ENCODE data around the gene ZNF511.
A peak's percentile ranks its signal among the peaks of the same experiment; 100 is the strongest.

Gene ZNF511

GRCh38 chr10:133355991-133356390 lies 47.3 kb downstream of the ZNF511 start:
- no peak for TF ChIP-seq CTCF (IDR thresholded peaks at IDR 0.05; ENCODE audit: control insufficient read depth, insufficient read depth, low read depth, low read length, missing control alignments)
- H3K4me3 ChIP-seq (ENCODE audit: control insufficient read depth, low read depth, low read length): no peak overlapping the region
- DNase-seq (ENCODE audit: low read depth): no peak

- no peak for TF ChIP-seq CTCF (IDR thresholded peaks at IDR 0.05; ENCODE audit: control insufficient read depth, insufficient read depth, low read depth, low read length, missing control alignments)
- H3K4me3 ChIP-seq (ENCODE audit: control insufficient read depth, low read depth, low read length): peak overlapping the region; percentile 35
- DNase-seq (ENCODE audit: low read depth): no peak
These were observed 48.0 kb downstream of the ZNF511 start for GRCh38 chr10:133356549-133357284.

- DNase-seq (ENCODE audit: low read depth): no peak
- peak within 1 kb of the TSS; percentile 35 for H3K4me3 ChIP-seq (ENCODE audit: control insufficient read depth, low read depth, low read length)
- TF ChIP-seq CTCF (IDR thresholded peaks at IDR 0.05; ENCODE audit: control insufficient read depth, insufficient read depth, low read depth, low read length, missing control alignments): no peak
These were observed 48.8 kb downstream of the ZNF511 start, which contains the start of gene FUOM for GRCh38 chr10:133357285-133358161. TSS of gene FUOM (minus strand) at chr10:133358019. CDS start at chr10:133358007, 12 bp downstream.

GRCh38 chr10:133358162-133358924 lies 49.6 kb downstream of the ZNF511 start:
- no peak overlapping the region for H3K4me3 ChIP-seq (ENCODE audit: control insufficient read depth, low read depth, low read length)
- no peak for TF ChIP-seq CTCF (IDR thresholded peaks at IDR 0.05; ENCODE audit: control insufficient read depth, insufficient read depth, low read depth, low read length, missing control alignments)
- DNase-seq (ENCODE audit: low read depth): no peak

- TF ChIP-seq CTCF (IDR thresholded peaks at IDR 0.05; ENCODE audit: control insufficient read depth, insufficient read depth, low read depth, low read length, missing control alignments): no peak
- no peak overlapping the region for H3K4me3 ChIP-seq (ENCODE audit: control insufficient read depth, low read depth, low read length)
- DNase-seq (ENCODE audit: low read depth): no peak
These were observed 50.2 kb downstream of the ZNF511 start for GRCh38 chr10:133358925-133359310.

GRCh38 chr10:133359554-133359971 lies 50.8 kb downstream of the ZNF511 start:
- no peak for TF ChIP-seq CTCF (IDR thresholded peaks at IDR 0.05; ENCODE audit: control insufficient read depth, insufficient read depth, low read depth, low read length, missing control alignments)
- H3K4me3 ChIP-seq (ENCODE audit: control insufficient read depth, low read depth, low read length): no peak overlapping the region
- DNase-seq (ENCODE audit: low read depth): no peak

Data from AG09309 (cell line).